ENCODE results near the gene ASPSCR1. TPM values are rescaled to one million over a fixed set of nuclear protein-coding genes. Genes with fewer than 3 reads are reported as not detected.
A peak's percentile ranks its signal among the peaks of the same experiment; 100 is the strongest.

ASPSCR1 gene
- total RNA-seq, 3 donors from 2014 or later, result 41.4 to 41.9 (median 41.6) TPM

GRCh38 chr17:82020572-82021106 is 43.2 kb downstream of the ASPSCR1 start:
- DNase-seq (no peak), ATAC-seq (no peak)
- peaks cover 17% of the 10 kb centered on the region for H3K4me1 Mint-ChIP-seq (ENCODE audit: low read depth)
- no peaks in the 10 kb centered on the region for H3K36me3 Mint-ChIP-seq (ENCODE audit: insufficient read depth)
- no peak overlapping the region for H3K4me3 Mint-ChIP-seq
- no peaks in the 10 kb centered on the region for H3K27me3 Mint-ChIP-seq (ENCODE audit: low read depth)
- no peaks in the 10 kb centered on the region for H3K9me3 Mint-ChIP-seq

- Mint-ChIP-seq H3K9me3 (no peaks in the 10 kb centered on the region), H3K36me3 (ENCODE audit: insufficient read depth) (no peaks in the 10 kb centered on the region), H3K27me3 (ENCODE audit: low read depth) (no peaks in the 10 kb centered on the region), H3K4me1 (ENCODE audit: low read depth) (peaks cover 17% of the 10 kb centered on the region), H3K4me3 (peak overlapping the region; percentile 88)
- DNase-seq (peak; percentile 56), ATAC-seq (no peak)
These were observed 43.9 kb downstream of the ASPSCR1 start for GRCh38 chr17:82021107-82021899.

DNA sequence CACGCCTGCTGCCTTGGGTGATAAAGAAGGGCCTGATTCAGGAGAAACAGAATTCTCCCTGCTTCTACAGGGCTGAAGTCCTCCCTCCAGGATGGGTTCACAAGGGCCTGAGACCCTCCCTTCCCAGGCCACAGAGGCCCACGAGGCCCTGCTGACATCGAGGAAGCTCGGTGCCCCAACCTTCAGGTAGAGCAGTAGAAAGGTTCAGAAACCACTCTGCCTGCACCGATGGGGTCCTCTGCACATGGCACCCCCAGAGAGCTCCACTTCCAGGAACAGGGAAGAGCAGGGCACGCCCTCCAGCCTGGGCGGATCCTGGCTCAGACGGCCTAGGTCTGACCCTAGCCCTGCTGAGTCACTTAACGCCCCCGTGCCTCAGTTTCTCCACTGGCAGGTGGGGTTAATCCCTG is 44.5 kb downstream of the ASPSCR1 start:
- Mint-ChIP-seq H3K4me3 (peak overlapping the region; percentile 88), H3K4me1 (ENCODE audit: low read depth) (peaks cover 17% of the 10 kb centered on the region), H3K9me3 (no peaks in the 10 kb centered on the region), H3K36me3 (ENCODE audit: insufficient read depth) (no peaks in the 10 kb centered on the region), H3K27me3 (ENCODE audit: low read depth) (no peaks in the 10 kb centered on the region)
- no peak for ATAC-seq
- no peak for DNase-seq

- ATAC-seq, result peak; percentile 3
- no peak for DNase-seq
- peak within 1 kb of the TSS; percentile 88 for H3K4me3 Mint-ChIP-seq
- no peaks in the 10 kb centered on the region for H3K27me3 Mint-ChIP-seq (ENCODE audit: low read depth)
- peaks cover 20% of the 10 kb centered on the region for H3K4me1 Mint-ChIP-seq (ENCODE audit: low read depth)
- H3K9me3 Mint-ChIP-seq, result no peaks in the 10 kb centered on the region
- no peaks in the 10 kb centered on the region for H3K36me3 Mint-ChIP-seq (ENCODE audit: insufficient read depth)
These were observed 45.0 kb downstream of the ASPSCR1 start, which contains the start of gene CENPX for GRCh38 chr17:82022310-82022980. CENPX (minus strand) TSS chr17:82022878; CDS start chr17:82022861, 17 bp downstream.

GRCh38 chr17:82022981-82023446 is 45.6 kb downstream of the ASPSCR1 start, which contains the start of gene LRRC45:
LRRC45 (plus strand) TSS chr17:82023305; CDS start chr17:82023644, 339 bp downstream.
- Mint-ChIP-seq H3K9me3 (no peaks in the 10 kb centered on the region), H3K36me3 (ENCODE audit: insufficient read depth) (no peaks in the 10 kb centered on the region), H3K4me1 (ENCODE audit: low read depth) (peaks cover 20% of the 10 kb centered on the region), H3K4me3 (peak within 1 kb of the TSS; percentile 88), H3K27me3 (ENCODE audit: low read depth) (no peaks in the 10 kb centered on the region)
- ATAC-seq (peak; percentile 94 to 95), DNase-seq (peak; percentile 100)

- H3K9me3 Mint-ChIP-seq, result no peaks in the 10 kb centered on the region
- H3K27me3 Mint-ChIP-seq (ENCODE audit: low read depth), result no peaks in the 10 kb centered on the region
- ATAC-seq, result peak; percentile 1
- peaks cover 20% of the 10 kb centered on the region for H3K4me1 Mint-ChIP-seq (ENCODE audit: low read depth)
- peak overlapping the region; percentile 78 for H3K4me3 Mint-ChIP-seq
- DNase-seq, result no peak
- no peaks in the 10 kb centered on the region for H3K36me3 Mint-ChIP-seq (ENCODE audit: insufficient read depth)
These were observed 46.2 kb downstream of the ASPSCR1 start for GRCh38 chr17:82023447-82024241.

GRCh38 chr17:82024859-82025258 is 47.4 kb downstream of the ASPSCR1 start:
- H3K9me3 Mint-ChIP-seq, result no peaks in the 10 kb centered on the region
- no peak overlapping the region for H3K4me3 Mint-ChIP-seq
- no peak for DNase-seq
- H3K27me3 Mint-ChIP-seq (ENCODE audit: low read depth), result no peaks in the 10 kb centered on the region
- no peak for ATAC-seq
- H3K4me1 Mint-ChIP-seq (ENCODE audit: low read depth), result peaks cover 26% of the 10 kb centered on the region
- H3K36me3 Mint-ChIP-seq (ENCODE audit: insufficient read depth), result no peaks in the 10 kb centered on the region

DNA sequence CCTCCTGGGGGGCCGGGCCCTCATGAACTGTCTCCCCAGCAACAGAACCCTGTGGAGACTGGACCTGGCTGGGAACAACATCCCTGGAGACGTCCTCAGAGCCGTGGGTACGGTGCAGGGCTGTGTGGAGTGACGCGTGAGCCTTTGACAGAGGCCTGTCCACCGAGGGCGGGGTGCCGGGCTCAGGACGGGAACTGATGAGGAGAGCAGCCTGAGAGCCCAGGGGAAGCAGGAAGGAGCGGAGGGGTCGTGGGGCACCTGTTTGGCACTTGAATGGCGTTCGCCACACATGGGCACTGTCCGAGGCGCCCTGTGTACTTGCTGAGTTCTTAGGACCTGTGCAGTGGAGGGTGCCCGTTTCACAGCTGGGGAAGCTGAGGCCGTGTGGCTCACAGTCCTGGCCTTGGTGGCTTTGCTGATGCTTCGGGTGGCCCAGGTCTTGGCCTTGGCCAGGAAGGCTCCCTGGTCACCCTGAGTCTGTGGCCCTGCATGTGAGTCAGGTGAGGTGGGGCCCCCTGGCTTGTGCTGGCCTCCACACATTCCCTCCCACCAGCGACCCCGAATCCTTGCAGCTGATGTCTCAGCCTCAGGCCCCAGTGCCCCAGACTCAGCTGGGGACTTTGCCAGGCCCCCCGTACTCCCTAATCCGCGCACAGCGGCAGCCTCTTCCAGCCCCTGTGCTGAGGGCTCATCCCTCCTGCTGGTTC is 48.1 kb downstream of the ASPSCR1 start:
- Mint-ChIP-seq H3K4me1 (ENCODE audit: low read depth) (peaks cover 28% of the 10 kb centered on the region), H3K4me3 (no peak overlapping the region), H3K9me3 (no peaks in the 10 kb centered on the region), H3K36me3 (ENCODE audit: insufficient read depth) (no peaks in the 10 kb centered on the region), H3K27me3 (ENCODE audit: low read depth) (no peaks in the 10 kb centered on the region)
- no peak for DNase-seq
- no peak for ATAC-seq

DNA sequence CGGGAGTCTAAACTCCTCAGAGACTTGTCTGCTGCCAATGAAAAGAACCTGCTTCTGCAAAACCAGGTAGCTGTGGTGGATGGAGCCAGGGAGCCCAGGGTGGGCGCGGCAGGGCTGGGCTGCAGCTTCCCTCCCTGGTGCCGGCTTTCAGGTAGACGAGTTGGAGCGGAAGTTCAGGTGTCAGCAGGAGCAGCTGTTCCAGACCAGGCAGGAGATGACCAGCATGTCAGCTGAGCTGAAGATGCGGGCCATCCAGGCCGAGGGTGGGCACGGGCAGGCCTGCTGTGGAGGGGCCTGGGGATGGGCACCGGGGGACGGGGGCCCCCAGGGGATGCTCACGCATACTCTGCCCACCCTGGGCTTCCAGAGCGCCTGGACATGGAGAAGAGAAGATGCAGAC is 50.8 kb downstream of the ASPSCR1 start:
- H3K9me3 Mint-ChIP-seq, result no peaks in the 10 kb centered on the region
- no peaks in the 10 kb centered on the region for H3K36me3 Mint-ChIP-seq (ENCODE audit: insufficient read depth)
- peaks cover 20% of the 10 kb centered on the region for H3K4me1 Mint-ChIP-seq (ENCODE audit: low read depth)
- H3K4me3 Mint-ChIP-seq, result no peak overlapping the region
- ATAC-seq (no peak), DNase-seq (no peak)
- no peaks in the 10 kb centered on the region for H3K27me3 Mint-ChIP-seq (ENCODE audit: low read depth)

DNA sequence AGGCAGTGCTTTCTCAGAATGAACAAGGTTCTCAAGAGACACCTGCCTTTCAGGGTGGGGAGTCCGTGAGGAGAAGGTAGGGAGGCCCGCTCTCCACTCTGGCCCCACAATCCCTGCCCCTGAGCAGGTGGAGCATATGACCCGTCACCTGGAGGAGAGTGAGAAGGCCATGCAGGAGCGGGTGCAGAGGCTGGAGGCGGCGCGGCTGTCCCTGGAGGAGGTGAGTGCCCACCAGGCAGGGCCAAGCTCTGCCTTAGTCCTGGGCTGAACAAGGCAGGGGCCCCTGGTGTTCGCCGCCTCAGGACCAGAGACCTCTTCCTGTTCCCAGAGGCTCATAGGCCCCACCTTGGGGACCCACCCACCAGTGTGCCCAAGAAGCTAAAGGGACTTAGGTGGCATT is 51.5 kb downstream of the ASPSCR1 start:
- peaks cover 17% of the 10 kb centered on the region for H3K4me1 Mint-ChIP-seq (ENCODE audit: low read depth)
- H3K4me3 Mint-ChIP-seq, result no peak overlapping the region
- no peak for DNase-seq
- ATAC-seq, result no peak
- no peaks in the 10 kb centered on the region for H3K27me3 Mint-ChIP-seq (ENCODE audit: low read depth)
- no peaks in the 10 kb centered on the region for H3K36me3 Mint-ChIP-seq (ENCODE audit: insufficient read depth)
- H3K9me3 Mint-ChIP-seq, result no peaks in the 10 kb centered on the region

DNA sequence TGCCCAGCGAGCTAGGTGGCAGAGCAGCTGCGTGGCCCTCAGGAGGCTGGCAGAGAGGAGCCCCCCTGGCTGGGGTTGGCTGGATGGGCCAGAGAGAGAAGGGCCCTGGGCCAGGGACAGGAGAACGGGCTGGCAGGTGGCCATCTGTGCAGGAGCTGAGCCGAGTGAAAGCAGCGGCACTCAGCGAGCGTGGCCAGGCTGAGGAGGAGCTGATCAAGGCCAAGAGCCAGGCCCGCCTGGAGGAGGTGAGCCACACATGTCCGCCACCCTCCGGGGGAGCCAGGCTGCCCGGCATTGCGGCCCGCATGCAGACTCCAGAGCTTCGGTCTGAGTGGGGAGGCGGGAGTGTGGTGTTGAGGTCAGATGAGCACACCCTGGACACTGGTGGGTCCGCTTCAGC is 52.0 kb downstream of the ASPSCR1 start:
- DNase-seq, result no peak

DNA sequence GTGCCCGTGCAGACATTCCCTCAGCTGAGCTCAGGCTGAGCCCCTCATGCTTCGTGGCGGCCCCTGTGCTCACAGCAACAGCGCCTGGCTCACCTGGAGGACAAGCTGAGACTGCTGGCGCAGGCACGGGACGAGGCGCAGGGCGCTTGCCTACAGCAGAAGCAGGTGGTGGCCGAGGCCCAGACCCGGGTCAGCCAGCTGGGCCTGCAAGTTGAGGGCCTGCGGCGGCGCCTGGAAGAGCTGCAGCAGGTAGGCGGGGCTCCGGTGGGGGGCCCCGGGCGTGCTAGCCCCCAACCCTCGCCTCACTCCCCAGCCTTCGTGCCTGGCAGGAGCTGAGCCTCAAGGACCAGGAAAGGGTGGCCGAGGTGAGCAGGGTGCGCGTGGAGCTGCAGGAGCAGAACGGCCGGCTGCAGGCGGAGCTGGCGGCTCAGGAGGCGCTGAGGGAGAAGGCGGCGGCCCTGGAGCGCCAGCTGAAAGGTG is 52.6 kb downstream of the ASPSCR1 start:
- ATAC-seq (no peak), DNase-seq (no peak)
- Mint-ChIP-seq H3K36me3 (ENCODE audit: insufficient read depth) (peaks cover 2% of the 10 kb centered on the region), H3K4me3 (no peak overlapping the region), H3K4me1 (ENCODE audit: low read depth) (peaks cover 14% of the 10 kb centered on the region), H3K9me3 (no peaks in the 10 kb centered on the region), H3K27me3 (ENCODE audit: low read depth) (no peaks in the 10 kb centered on the region)

More for the DNA sequence above, 52.0 kb downstream of the ASPSCR1 start:
- ATAC-seq, result no peak
- H3K4me3 Mint-ChIP-seq, result peak overlapping the region; percentile 64
- no peaks in the 10 kb centered on the region for H3K27me3 Mint-ChIP-seq (ENCODE audit: low read depth)
- H3K36me3 Mint-ChIP-seq (ENCODE audit: insufficient read depth), result no peaks in the 10 kb centered on the region
- no peaks in the 10 kb centered on the region for H3K9me3 Mint-ChIP-seq
- peaks cover 14% of the 10 kb centered on the region for H3K4me1 Mint-ChIP-seq (ENCODE audit: low read depth)

GRCh38 chr17:82030470-82031302 is 53.3 kb downstream of the ASPSCR1 start:
- Mint-ChIP-seq H3K36me3 (ENCODE audit: insufficient read depth) (peaks cover 8% of the 10 kb centered on the region), H3K4me3 (peak overlapping the region; percentile 83), H3K4me1 (ENCODE audit: low read depth) (peaks cover 21% of the 10 kb centered on the region), H3K27me3 (ENCODE audit: low read depth) (no peaks in the 10 kb centered on the region), H3K9me3 (no peaks in the 10 kb centered on the region)
- DNase-seq (peak; percentile 72), ATAC-seq (peak; percentile 75 to 82)

Data from activated T-cell treated with anti-CD3 and anti-CD28 coated beads, Interleukin-2, amount 50 U/mL, for 4 hours (primary cell).